Measurements from ENCODE around the gene CNEP1R1. TPM values are rescaled to one million over a fixed set of nuclear protein-coding genes. Genes with fewer than 3 reads are reported as not detected.

CNEP1R1 gene
- total RNA-seq, 1 experiment from 2014 or later, result 13.8 TPM

DNA sequence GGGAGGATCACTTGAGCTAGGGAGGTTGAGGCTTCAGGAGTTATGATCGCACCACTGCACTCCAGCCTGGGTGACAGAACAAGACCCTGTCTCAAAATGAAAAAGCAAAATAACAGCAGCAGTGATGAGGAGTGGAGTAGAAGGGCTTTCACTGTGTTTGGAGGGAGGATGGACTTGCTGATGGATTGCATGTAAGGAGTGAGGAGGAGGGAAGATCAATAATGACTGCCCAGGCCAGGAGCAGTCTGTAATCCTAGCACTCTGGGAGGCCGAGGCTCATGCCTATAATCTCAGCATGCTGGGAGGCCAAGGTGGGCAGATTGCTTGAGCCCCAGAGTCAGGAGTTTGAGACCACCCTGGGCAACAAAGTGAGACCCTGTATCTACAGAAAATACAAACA, 14.8 kb upstream of the CNEP1R1 start:
- H3K4me1 Mint-ChIP-seq, result peaks cover 18% of the 10 kb centered on the region
- ChIA-PET CTCF (no interaction called here), POLR2A (no interaction called here)
- H3K4me3 Mint-ChIP-seq, result no peak overlapping the region
- no peak overlapping the region for H3K27ac Mint-ChIP-seq
- ATAC-seq (no peak), DNase-seq (ENCODE audit: low spot score) (no peak)
- no peak for TF ChIP-seq NR3C1 (CRISPR knock-in tag; conservative IDR thresholded peaks at IDR 0.05; ENCODE audit: low read depth)
- TF ChIP-seq, protein P1, sequence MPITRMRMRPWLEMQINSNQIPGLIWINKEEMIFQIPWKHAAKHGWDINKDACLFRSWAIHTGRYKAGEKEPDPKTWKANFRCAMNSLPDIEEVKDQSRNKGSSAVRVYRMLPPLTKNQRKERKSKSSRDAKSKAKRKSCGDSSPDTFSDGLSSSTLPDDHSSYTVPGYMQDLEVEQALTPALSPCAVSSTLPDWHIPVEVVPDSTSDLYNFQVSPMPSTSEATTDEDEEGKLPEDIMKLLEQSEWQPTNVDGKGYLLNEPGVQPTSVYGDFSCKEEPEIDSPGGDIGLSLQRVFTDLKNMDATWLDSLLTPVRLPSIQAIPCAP (CRISPR knock-in tag; IDR thresholded peaks at IDR 0.05), result no peak
- TF ChIP-seq, protein P2, sequence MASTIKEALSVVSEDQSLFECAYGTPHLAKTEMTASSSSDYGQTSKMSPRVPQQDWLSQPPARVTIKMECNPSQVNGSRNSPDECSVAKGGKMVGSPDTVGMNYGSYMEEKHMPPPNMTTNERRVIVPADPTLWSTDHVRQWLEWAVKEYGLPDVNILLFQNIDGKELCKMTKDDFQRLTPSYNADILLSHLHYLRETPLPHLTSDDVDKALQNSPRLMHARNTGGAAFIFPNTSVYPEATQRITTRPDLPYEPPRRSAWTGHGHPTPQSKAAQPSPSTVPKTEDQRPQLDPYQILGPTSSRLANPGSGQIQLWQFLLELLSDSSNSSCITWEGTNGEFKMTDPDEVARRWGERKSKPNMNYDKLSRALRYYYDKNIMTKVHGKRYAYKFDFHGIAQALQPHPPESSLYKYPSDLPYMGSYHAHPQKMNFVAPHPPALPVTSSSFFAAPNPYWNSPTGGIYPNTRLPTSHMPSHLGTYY (CRISPR knock-in tag; IDR thresholded peaks at IDR 0.05), result no peak
- TF ChIP-seq, protein P3, sequence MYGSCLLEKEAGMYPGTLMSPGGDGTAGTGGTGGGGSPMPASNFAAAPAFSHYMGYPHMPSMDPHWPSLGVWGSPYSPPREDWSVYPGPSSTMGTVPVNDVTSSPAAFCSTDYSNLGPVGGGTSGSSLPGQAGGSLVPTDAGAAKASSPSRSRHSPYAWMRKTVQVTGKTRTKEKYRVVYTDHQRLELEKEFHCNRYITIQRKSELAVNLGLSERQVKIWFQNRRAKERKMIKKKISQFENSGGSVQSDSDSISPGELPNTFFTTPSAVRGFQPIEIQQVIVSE (CRISPR knock-in tag; IDR thresholded peaks at IDR 0.05; ENCODE audit: borderline replicate concordance), result no peak
- no peak for TF ChIP-seq FOXP1 (CRISPR knock-in tag; IDR thresholded peaks at IDR 0.05; ENCODE audit: borderline replicate concordance)
- TF ChIP-seq, protein P4, sequence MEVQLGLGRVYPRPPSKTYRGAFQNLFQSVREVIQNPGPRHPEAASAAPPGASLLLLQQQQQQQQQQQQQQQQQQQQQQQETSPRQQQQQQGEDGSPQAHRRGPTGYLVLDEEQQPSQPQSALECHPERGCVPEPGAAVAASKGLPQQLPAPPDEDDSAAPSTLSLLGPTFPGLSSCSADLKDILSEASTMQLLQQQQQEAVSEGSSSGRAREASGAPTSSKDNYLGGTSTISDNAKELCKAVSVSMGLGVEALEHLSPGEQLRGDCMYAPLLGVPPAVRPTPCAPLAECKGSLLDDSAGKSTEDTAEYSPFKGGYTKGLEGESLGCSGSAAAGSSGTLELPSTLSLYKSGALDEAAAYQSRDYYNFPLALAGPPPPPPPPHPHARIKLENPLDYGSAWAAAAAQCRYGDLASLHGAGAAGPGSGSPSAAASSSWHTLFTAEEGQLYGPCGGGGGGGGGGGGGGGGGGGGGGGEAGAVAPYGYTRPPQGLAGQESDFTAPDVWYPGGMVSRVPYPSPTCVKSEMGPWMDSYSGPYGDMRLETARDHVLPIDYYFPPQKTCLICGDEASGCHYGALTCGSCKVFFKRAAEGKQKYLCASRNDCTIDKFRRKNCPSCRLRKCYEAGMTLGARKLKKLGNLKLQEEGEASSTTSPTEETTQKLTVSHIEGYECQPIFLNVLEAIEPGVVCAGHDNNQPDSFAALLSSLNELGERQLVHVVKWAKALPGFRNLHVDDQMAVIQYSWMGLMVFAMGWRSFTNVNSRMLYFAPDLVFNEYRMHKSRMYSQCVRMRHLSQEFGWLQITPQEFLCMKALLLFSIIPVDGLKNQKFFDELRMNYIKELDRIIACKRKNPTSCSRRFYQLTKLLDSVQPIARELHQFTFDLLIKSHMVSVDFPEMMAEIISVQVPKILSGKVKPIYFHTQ (CRISPR knock-in tag; IDR thresholded peaks at IDR 0.05), result no peak
- peaks cover 6% of the 10 kb centered on the region; the same call in 1 of the 2 replicates for H3K36me3 Mint-ChIP-seq
- peaks cover 5% of the 10 kb centered on the region; the same call in 1 of the 2 replicates for H3K27me3 Mint-ChIP-seq (ENCODE audit: low read depth)
- peaks cover 15% of the 10 kb centered on the region for H3K9me3 Mint-ChIP-seq

DNA sequence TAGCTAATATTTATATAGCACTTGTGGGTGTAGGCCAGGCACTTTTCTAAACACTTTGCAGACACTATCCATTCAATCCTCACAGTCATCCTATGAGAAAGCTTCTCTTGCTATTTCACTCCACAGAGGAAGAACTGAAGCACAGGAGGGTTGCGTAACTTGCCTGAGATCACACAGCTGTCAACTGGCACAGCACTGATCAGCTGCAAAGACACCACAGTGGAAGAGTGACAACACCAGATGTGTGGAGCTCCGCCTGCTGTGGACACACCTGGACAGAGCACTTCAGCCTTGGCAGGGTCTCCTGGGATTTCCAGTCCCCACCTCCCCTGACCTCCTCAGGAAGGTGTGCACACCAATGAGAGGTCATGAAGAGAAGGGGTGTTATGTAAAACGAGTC, 13.3 kb upstream of the CNEP1R1 start:
- Mint-ChIP-seq H3K36me3 (peaks cover 6% of the 10 kb centered on the region; the same call in 1 of the 2 replicates), H3K27ac (no peak overlapping the region), H3K4me1 (peaks cover 18% of the 10 kb centered on the region), H3K27me3 (ENCODE audit: low read depth) (peaks cover 5% of the 10 kb centered on the region; the same call in 1 of the 2 replicates), H3K9me3 (peaks cover 15% of the 10 kb centered on the region), H3K4me3 (no peak overlapping the region)
- CTCF ChIA-PET, result interaction anchor here (1.6 to 1.9 kb wide), 2 partner anchors 13 to 54 kb away, joined by 7 to 17 read pairs; partner anchors contain the start of gene CNEP1R1
- ATAC-seq (no peak), DNase-seq (ENCODE audit: low spot score) (no peak)
- POLR2A ChIA-PET, result interaction anchor here (0.8 kb wide), 1 partner anchor 158 kb away, joined by 3 read pairs; no protein-coding TSS in a partner anchor
- no peak for TF ChIP-seq ZNF416 (CRISPR knock-in tag; IDR thresholded peaks at IDR 0.05)
- TF ChIP-seq NR3C1 (CRISPR knock-in tag; conservative IDR thresholded peaks at IDR 0.05; ENCODE audit: low read depth), result no peak
- no peak for TF ChIP-seq PRRX2 (CRISPR knock-in tag; IDR thresholded peaks at IDR 0.05)
- TF ChIP-seq, protein P5, sequence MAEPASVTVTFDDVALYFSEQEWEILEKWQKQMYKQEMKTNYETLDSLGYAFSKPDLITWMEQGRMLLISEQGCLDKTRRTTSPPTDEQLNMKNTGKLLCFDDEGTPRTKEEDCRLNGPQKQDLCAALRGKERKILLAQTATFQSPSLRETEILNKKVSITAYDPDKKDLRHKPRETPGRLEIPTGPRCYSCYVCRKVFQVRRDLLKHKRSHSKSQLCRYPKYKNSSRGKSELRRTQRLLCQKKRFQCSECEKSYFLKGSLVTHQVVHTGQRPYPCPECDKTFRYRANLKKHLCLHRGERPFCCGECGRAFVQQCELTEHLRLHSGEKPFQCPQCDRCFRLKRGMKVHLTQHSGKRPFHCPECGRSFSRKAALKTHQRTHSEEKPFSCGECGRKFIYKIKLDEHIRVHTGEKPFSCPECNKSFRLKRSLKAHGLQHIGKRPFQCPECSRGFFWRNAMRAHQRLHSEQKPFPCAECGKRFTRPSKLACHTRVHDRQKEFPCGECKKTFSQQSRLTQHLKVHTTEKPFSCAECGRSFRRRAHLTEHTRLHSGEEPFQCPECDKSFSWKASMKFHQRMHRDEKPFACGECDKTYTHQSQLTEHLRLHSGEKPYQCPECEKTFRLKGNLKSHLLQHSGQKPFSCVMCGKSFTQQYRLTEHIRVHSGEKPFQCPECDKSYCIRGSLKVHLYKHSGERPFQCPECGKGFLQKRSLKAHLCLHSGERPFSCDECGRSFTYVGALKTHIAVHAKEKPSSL (CRISPR knock-in tag; conservative IDR thresholded peaks at IDR 0.05), result no peak
- TF ChIP-seq ZNF219 (CRISPR knock-in tag; IDR thresholded peaks at IDR 0.05; ENCODE audit: borderline replicate concordance), result no peak
- TF ChIP-seq, protein P6, sequence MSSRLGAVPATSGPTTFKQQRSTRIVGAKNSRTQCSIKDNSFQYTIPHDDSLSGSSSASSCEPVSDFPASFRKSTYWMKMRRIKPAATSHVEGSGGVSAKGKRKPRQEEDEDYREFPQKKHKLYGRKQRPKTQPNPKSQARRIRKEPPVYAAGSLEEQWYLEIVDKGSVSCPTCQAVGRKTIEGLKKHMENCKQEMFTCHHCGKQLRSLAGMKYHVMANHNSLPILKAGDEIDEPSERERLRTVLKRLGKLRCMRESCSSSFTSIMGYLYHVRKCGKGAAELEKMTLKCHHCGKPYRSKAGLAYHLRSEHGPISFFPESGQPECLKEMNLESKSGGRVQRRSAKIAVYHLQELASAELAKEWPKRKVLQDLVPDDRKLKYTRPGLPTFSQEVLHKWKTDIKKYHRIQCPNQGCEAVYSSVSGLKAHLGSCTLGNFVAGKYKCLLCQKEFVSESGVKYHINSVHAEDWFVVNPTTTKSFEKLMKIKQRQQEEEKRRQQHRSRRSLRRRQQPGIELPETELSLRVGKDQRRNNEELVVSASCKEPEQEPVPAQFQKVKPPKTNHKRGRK (CRISPR knock-in tag; IDR thresholded peaks at IDR 0.05; ENCODE audit: borderline replicate concordance), result no peak
- TF ChIP-seq, protein P2 (CRISPR knock-in tag; IDR thresholded peaks at IDR 0.05), result no peak

Data from WTC11 (cell line).